Measurements from ENCODE around the gene DNAH17. TPM values are rescaled to one million over a fixed set of nuclear protein-coding genes. Genes with fewer than 3 reads are reported as not detected.
A peak's percentile ranks its signal among the peaks of the same experiment; 100 is the strongest.

DNAH17 gene
- total RNA-seq, 2 donors from 2014 or later = 0.76 to 1.0 TPM

DNA sequence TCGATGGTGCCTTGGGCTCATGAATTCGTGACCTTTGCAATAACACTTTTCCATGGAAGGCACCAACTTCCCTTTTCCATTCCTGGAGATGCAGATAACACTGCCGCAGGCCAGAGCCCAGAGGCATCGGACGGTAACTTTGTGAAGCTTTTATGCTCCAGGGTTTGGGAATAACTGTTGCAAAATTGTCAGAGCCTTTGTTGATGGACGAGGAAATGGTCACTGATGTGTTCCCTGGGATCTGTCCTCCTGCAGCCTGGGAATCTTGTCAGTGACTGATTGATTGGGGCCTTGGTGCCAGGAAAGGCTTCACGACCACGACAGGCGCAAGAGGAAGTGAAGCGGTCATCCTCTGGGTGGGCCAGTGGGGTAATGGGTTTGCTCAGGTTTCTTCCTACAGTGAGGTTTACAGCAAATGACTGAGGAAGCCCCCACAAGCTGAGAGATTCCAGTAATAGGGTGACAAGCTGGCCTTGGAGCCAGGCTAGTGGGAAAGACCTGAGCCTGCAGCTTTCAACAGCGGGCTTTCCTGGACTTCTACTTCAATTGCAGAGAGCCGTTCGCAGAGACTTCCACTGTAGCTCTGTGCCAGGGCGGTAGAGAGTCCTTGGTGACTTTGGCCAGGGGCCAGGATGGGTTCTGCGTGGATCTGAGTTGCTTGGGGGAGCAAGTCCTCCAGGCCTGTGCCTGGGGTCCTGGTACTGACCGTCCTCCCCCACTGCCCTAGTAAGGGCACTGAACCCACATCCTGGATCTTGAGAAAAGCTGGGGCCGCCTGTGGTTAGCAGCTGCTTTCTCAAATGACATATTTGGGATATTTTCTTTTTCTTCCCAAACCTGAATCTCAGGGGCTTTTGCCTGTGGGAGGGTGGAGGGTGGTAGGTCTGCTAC is 161.1 kb downstream of the DNAH17 start:
- peak overlapping the region; percentile 52 to 89 for H3K4me3 Mint-ChIP-seq
- H3K36me3 Mint-ChIP-seq (ENCODE audit: insufficient read depth in 2 of 2) = peaks cover 15 to 21% of the 10 kb centered on the region in 2 donors
- H3K27me3 Mint-ChIP-seq (ENCODE audit: low read depth) = no peaks in the 10 kb centered on the region
- H3K9me3 Mint-ChIP-seq = no peaks in the 10 kb centered on the region
- no peak for DNase-seq
- peaks cover 84% of the 10 kb centered on the region for H3K4me1 Mint-ChIP-seq (ENCODE audit: low read depth)
- no peak for ATAC-seq (replicated peaks in 1 of 2)
- peak overlapping the region; percentile 85 for H3K27ac Mint-ChIP-seq

DNA sequence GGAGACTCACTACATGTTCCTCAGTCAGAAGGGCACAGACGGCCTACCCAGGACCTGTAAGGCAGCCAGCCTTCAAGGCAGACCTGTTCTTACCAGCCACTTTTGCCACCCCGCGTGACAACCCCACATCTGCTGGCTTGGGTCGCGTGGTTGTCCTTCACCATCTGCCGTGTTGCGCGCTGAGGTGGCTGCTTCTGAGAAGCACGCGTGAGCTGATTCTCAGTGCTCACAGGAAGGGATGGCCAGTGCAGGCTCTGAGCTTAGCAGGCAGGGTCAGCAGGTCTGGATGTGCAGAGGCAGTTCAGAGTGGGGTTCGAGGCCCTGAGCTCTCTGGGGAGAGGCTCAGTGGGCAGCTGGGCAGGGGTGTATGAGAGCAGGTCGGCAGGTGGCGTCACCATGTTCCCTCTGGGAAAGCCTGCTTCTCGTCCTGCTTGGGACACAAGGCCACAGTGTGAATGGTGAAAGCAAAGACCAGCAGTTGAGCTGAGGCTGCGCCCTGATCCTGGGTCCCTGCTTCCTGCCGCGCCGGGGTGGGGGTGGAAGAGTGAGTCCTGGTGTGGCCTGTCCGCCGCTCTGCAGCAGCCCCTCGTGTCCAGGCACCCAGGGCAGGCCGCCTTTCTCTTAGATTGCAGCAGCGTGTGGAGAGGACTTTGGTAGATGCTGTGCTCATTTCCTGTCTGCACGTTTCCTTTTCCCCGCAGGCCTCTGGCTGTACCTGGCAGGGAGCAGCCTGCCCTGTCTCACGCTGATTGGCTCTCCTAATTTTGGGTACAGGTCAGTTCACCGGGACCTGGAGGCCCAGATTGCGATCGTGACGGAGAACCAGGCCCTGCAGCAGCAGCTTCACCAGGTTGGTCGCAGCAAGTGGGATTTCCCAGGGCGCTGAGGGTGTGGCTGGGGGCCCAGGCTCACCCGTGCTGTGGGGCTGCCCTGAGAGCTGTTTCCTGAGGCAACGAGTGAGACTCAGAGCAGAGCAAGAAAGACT is 162.7 kb downstream of the DNAH17 start:
- DNase-seq = peak; percentile 59 to 67
- Mint-ChIP-seq H3K4me3 (peak overlapping the region; percentile 82 to 89), H3K36me3 (ENCODE audit: insufficient read depth in 2 of 2) (peaks cover 12 to 18% of the 10 kb centered on the region in 2 donors), H3K27ac (peak overlapping the region; percentile 85), H3K9me3 (no peaks in the 10 kb centered on the region), H3K27me3 (ENCODE audit: low read depth) (no peaks in the 10 kb centered on the region), H3K4me1 (ENCODE audit: low read depth) (peaks cover 74% of the 10 kb centered on the region)
- ATAC-seq (replicated peaks in 1 of 2) = peak; percentile 24 to 25

DNA sequence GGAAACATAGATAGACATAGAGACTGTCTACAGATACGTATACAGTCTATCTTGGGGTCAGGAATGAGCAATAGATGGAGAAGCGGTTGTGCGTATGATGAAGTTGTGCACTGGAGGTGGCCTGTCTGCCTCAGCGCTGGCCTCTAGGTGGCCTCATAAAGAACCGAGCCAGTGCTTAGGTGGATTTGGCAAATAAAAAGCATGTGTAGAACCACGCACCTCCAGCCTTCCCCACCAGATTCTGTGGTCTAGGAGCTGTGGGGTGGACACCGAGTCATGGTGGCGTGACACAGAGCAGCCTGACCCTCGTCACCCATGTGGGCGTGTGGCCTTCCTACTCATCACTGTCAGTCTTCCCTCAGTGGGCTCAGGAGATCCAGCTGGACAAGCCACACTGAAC is 164.8 kb downstream of the DNAH17 start:
- H3K36me3 Mint-ChIP-seq (ENCODE audit: insufficient read depth in 2 of 2) = peaks cover 8 to 16% of the 10 kb centered on the region in 2 donors

GRCh38 chr17:78411241-78411857 is 165.8 kb downstream of the DNAH17 start:
- H3K27me3 Mint-ChIP-seq (ENCODE audit: low read depth) = no peaks in the 10 kb centered on the region
- H3K9me3 Mint-ChIP-seq = no peaks in the 10 kb centered on the region
- no peak for DNase-seq
- no peak for ATAC-seq (replicated peaks in 1 of 2)
- peak overlapping the region; percentile 84 for H3K27ac Mint-ChIP-seq
- peaks cover 5 to 12% of the 10 kb centered on the region in 2 donors for H3K36me3 Mint-ChIP-seq (ENCODE audit: insufficient read depth in 2 of 2)
- peaks cover 71% of the 10 kb centered on the region for H3K4me1 Mint-ChIP-seq (ENCODE audit: low read depth)
- H3K4me3 Mint-ChIP-seq = no peak overlapping the region

More for the DNA sequence above, 164.8 kb downstream of the DNAH17 start:
- Mint-ChIP-seq H3K4me3 (peak overlapping the region; percentile 82 to 89), H3K27me3 (ENCODE audit: low read depth) (no peaks in the 10 kb centered on the region), H3K9me3 (no peaks in the 10 kb centered on the region), H3K4me1 (ENCODE audit: low read depth) (peaks cover 82% of the 10 kb centered on the region), H3K27ac (peak overlapping the region; percentile 85)
- peak; percentile 71 to 77 for DNase-seq
- peak; percentile 52 to 59 for ATAC-seq (replicated peaks in 1 of 2)

DNA sequence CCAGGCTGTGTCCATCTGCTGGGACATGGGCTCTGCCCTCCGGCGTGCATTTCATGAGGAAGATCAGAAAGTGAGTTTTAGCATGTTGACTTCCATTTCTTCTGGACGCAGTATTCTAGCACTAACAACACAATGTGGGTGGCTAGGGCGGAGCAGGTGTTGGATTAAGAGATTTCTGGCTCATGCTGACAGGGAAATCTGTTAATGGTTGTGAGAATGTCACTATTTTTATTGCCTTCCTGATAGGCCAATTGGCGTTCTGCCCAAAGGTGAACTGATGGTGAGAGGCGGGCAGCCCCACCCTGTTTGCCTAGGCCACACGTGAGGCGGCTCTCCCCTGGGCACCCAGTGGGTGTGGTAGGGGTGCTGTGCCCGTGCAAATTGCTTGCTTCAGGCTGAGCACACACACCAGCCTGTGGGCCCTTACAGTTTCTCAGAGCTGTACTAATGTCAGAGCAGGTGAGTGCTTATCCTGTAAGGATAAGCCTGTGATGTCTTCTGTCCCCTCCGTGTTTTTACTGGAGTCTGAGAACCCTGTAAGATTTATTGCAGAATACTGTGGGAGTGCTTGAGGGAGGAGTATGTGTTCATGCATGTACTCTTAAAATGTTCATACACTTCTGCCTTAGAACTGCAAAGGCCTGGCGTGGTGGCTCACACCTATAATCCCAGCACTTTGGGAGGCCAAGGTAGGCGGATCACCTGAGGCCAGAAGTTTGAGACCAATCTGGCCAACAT is 167.8 kb downstream of the DNAH17 start:
- Mint-ChIP-seq H3K27ac (peak overlapping the region; percentile 66), H3K4me1 (ENCODE audit: low read depth) (peaks cover 53% of the 10 kb centered on the region)

DNA sequence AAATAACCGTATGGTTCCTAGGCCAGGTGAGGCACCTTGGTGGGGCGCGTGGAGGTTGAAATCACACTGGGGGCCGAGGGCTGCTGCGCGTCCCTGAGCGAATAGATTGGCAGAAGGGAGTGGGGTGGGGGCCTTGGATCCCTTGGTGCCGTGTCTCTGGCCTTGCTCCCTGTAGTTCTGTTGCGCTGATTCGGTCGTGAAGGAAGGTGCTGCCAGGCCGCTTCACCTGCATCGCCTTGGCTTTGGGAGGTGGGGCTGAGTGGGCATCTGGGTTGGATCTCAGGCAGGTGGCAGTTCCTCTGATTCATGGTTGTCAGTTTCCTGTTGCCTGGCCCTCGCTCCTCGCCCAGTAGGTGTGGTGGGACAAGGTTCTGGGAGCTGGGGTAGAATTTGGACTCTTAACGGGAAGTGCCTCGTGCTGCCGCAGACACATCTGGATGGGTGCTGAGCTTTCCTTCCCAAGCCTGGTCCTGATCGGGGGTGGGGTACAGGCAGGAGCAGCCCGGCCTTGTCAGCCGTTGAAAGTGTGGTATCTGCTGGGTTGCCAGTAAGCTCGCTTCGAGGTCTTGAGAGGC is 168.6 kb downstream of the DNAH17 start:
- ATAC-seq (replicated peaks in 1 of 2) (no peak), DNase-seq (no peak)
- Mint-ChIP-seq H3K4me3 (no peak overlapping the region), H3K27me3 (ENCODE audit: low read depth) (no peaks in the 10 kb centered on the region), H3K4me1 (ENCODE audit: low read depth) (peaks cover 45% of the 10 kb centered on the region), H3K9me3 (no peaks in the 10 kb centered on the region), H3K36me3 (ENCODE audit: insufficient read depth in 2 of 2) (peaks cover 10 to 23% of the 10 kb centered on the region in 2 donors), H3K27ac (peak overlapping the region; percentile 66)

More for the DNA sequence above, 167.8 kb downstream of the DNAH17 start:
- Mint-ChIP-seq H3K36me3 (ENCODE audit: insufficient read depth in 2 of 2) (peaks cover 8 to 20% of the 10 kb centered on the region in 2 donors), H3K27me3 (ENCODE audit: low read depth) (no peaks in the 10 kb centered on the region), H3K4me3 (no peak overlapping the region), H3K9me3 (no peaks in the 10 kb centered on the region)
- DNase-seq (no peak), ATAC-seq (replicated peaks in 1 of 2) (no peak)

DNA sequence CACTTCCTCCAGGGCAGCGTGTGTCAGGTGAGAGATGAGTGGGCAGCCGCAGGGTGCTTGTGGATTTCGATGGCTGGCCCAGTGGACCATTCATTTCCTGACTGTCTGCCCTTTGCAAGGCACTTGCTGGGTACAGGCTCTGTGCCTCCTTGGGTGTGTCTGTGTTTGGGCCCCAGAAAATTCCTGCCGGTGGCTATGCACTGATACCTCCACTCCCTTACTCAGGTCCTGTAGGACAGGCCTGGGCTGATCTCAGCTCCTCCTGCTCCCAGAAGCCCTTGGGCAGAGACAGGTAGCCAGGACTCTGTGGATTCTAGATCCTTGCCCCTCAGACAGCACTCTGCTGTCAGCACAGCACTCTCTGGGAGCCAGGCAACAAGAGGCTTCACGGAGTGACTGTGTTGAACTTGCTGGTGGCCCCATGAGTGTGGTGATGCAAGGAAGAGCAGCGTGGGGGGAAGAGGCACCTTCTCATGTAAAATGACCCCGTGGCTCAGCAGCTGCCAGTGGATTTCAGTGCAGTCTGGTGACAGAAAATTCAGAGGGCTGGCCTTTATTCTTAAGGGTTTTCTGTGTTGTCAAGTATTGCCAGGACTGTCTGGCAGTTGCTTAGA is 169.7 kb downstream of the DNAH17 start:
- DNase-seq = no peak
- Mint-ChIP-seq H3K4me3 (no peak overlapping the region), H3K36me3 (ENCODE audit: insufficient read depth in 2 of 2) (peaks cover 13 to 31% of the 10 kb centered on the region in 2 donors), H3K4me1 (ENCODE audit: low read depth) (peaks cover 35% of the 10 kb centered on the region), H3K27me3 (ENCODE audit: low read depth) (no peaks in the 10 kb centered on the region), H3K27ac (peak overlapping the region; percentile 75), H3K9me3 (no peaks in the 10 kb centered on the region)
- no peak for ATAC-seq (replicated peaks in 1 of 2)

GRCh38 chr17:78406920-78407319 is 170.3 kb downstream of the DNAH17 start:
- H3K27ac Mint-ChIP-seq = peak overlapping the region; percentile 75
- DNase-seq = no peak
- peaks cover 29% of the 10 kb centered on the region for H3K4me1 Mint-ChIP-seq (ENCODE audit: low read depth)
- no peaks in the 10 kb centered on the region for H3K9me3 Mint-ChIP-seq
- ATAC-seq (replicated peaks in 1 of 2) = no peak
- H3K27me3 Mint-ChIP-seq (ENCODE audit: low read depth) = no peaks in the 10 kb centered on the region
- no peak overlapping the region for H3K4me3 Mint-ChIP-seq
- H3K36me3 Mint-ChIP-seq (ENCODE audit: insufficient read depth in 2 of 2) = peaks cover 15 to 31% of the 10 kb centered on the region in 2 donors

- no peaks in the 10 kb centered on the region for H3K27me3 Mint-ChIP-seq (ENCODE audit: low read depth)
- peaks cover 15 to 31% of the 10 kb centered on the region in 2 donors for H3K36me3 Mint-ChIP-seq (ENCODE audit: insufficient read depth in 2 of 2)
- ATAC-seq (replicated peaks in 1 of 2) (no peak), DNase-seq (no peak)
- peak overlapping the region; percentile 75 for H3K27ac Mint-ChIP-seq
- H3K4me3 Mint-ChIP-seq = no peak overlapping the region
- H3K9me3 Mint-ChIP-seq = no peaks in the 10 kb centered on the region
- peaks cover 24% of the 10 kb centered on the region for H3K4me1 Mint-ChIP-seq (ENCODE audit: low read depth)
Observed at GRCh38 chr17:78406396-78406795, 170.8 kb downstream of the DNAH17 start.

DNA sequence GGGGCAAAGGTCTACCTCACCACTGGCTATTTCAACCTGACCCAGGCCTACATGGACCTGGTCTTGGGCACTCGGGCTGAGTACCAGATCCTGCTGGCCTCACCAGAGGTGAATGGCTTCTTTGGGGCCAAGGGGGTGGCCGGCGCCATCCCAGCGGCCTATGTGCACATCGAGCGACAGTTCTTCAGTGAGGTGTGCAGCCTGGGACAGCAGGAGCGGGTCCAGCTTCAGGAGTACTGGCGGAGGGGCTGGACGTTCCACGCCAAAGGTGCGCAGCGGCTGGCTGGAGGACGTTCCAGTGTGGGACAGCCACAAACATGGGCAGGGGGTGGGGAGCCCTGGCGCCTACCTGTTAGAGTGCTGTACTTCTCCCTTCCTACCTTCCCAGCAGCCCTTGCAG is 173.4 kb downstream of the DNAH17 start:
- Mint-ChIP-seq H3K9me3 (no peaks in the 10 kb centered on the region), H3K36me3 (ENCODE audit: insufficient read depth in 2 of 2) (peaks cover 15 to 32% of the 10 kb centered on the region in 2 donors), H3K4me1 (ENCODE audit: low read depth) (peaks cover 8% of the 10 kb centered on the region), H3K4me3 (no peak overlapping the region), H3K27me3 (ENCODE audit: low read depth) (no peaks in the 10 kb centered on the region), H3K27ac (no peak overlapping the region)
- DNase-seq = no peak
- no peak for ATAC-seq (replicated peaks in 1 of 2)

- no peak for ATAC-seq (replicated peaks in 1 of 2)
Observed at GRCh38 chr17:78401891-78402290, 175.3 kb downstream of the DNAH17 start.

More at GRCh38 chr17:78401891-78402290, 175.3 kb downstream of the DNAH17 start:
- H3K27me3 Mint-ChIP-seq (ENCODE audit: low read depth) = no peaks in the 10 kb centered on the region
- H3K36me3 Mint-ChIP-seq (ENCODE audit: insufficient read depth in 2 of 2) = peaks cover 19 to 36% of the 10 kb centered on the region in 2 donors
- DNase-seq = no peak
- H3K27ac Mint-ChIP-seq = peak overlapping the region; percentile 20
- H3K4me3 Mint-ChIP-seq = no peak overlapping the region
- H3K4me1 Mint-ChIP-seq (ENCODE audit: low read depth) = no peaks in the 10 kb centered on the region
- H3K9me3 Mint-ChIP-seq = no peaks in the 10 kb centered on the region

Measured in activated T-cell treated with anti-CD3 and anti-CD28 coated beads, Interleukin-2, amount 50 U/mL, for 72 hours (primary cell).